PC-9 (cell line): ENCODE results near the gene C1QTNF3. TPM values are rescaled to one million over a fixed set of nuclear protein-coding genes. Genes with fewer than 3 reads are reported as not detected.

ENCODE experiments used
- BruUV-seq: library from RNA; stranded (reverse); fragments of 400-500 nt; replicated peaks from 2 replicates; lab custom pipeline; 2021; lab: Mats Ljungman, UMichigan
- CTCF ChIA-PET: fragments of 300-600 bp; sonication (Branson Sonifier 250); formaldehyde crosslinking; loops from one replicate; lab custom pipeline; 2022; ENCODE audit warnings: antibody characterized with exemption; lab: Charles Lee
- POLR2A ChIA-PET: fragments of 300-600 bp; sonication (Branson Sonifier 250); formaldehyde crosslinking; loops from one replicate; lab custom pipeline; 2022; ENCODE audit warnings: antibody characterized with exemption; ENCODE audit not compliant: unreplicated experiment; lab: Charles Lee
- DNase-seq, 2 experiments: peaks; one replicate each; pipeline versions ENCODE4 v3.0.0 to v3.0.0-alpha.2; 2015 to 2022; ENCODE audit warnings: mixed read lengths in 1 of 2
- H2AFZ ChIP-seq: fragments of 200-600 bp; sonication (generic); 2 replicates; pipeline ENCODE4 v1.8.1; 2017; ENCODE audit warnings: antibody characterized with exemption
- H3F3A ChIP-seq: fragments of 200-600 bp; sonication (generic); 2 replicates; pipeline ENCODE4 v1.8.1; 2017; ENCODE audit warnings: antibody characterized with exemption, mild to moderate bottlenecking, low read depth; ENCODE audit not compliant: insufficient read depth
- H3K27ac ChIP-seq: fragments of 200-600 bp; sonication (generic); 2 replicates; pipeline ENCODE4 v1.6.1; 2016; ENCODE audit warnings: mixed run types
- H3K27me3 ChIP-seq: fragments of 200-600 bp; sonication (generic); 2 replicates; pipeline ENCODE4 v1.6.1; 2016; ENCODE audit warnings: low read depth, mixed run types; ENCODE audit not compliant: insufficient read depth
- H3K36me3 ChIP-seq: fragments of 200-600 bp; sonication (generic); 2 replicates; pipeline ENCODE4 v1.6.1; 2016; ENCODE audit warnings: low read depth, mixed run types
- H3K4me1 ChIP-seq: fragments of 200-600 bp; sonication (generic); replicated peaks from 2 replicates; pipeline ENCODE4 v1.6.1; 2016; ENCODE audit warnings: mixed run types; ENCODE audit not compliant: insufficient read depth
- H3K4me2 ChIP-seq: fragments of 200-600 bp; sonication (generic); 2 replicates; pipeline ENCODE4 v1.6.1; 2017; ENCODE audit warnings: mixed run types
- H3K4me3 ChIP-seq: fragments of 200-600 bp; sonication (generic); 2 replicates; pipeline ENCODE4 v1.6.1; 2016; ENCODE audit warnings: mixed run types
- H3K79me2 ChIP-seq: fragments of 200-600 bp; sonication (generic); 2 replicates; pipeline ENCODE4 v1.6.1; 2017; ENCODE audit warnings: low read depth, mixed run types
- H3K9me2 ChIP-seq: fragments of 200-600 bp; sonication (generic); 2 replicates; pipeline ENCODE4 v1.8.1; 2017; ENCODE audit warnings: mild to moderate bottlenecking; ENCODE audit not compliant: insufficient read depth
- H3K9me3 ChIP-seq: fragments of 200-600 bp; sonication (generic); 2 replicates; pipeline ENCODE4 v1.8.1; 2016; ENCODE audit warnings: low read depth; ENCODE audit not compliant: insufficient read depth
- H4K20me1 ChIP-seq: fragments of 200-600 bp; sonication (generic); 2 replicates; pipeline ENCODE4 v1.8.1; 2017; ENCODE audit not compliant: insufficient read depth
- EZH2 ChIP-seq: fragments of 200-600 bp; sonication (generic); IDR thresholded peaks from 2 replicates; pipeline ENCODE4 v1.8.0; 2017; ENCODE audit warnings: antibody characterized with exemption, low read depth
- intact Hi-C: fragments of 100-400 bp; cut with micrococcal nuclease; formaldehyde crosslinking; loops from one replicate; pipeline ENCODE4 v1.10.0; 2022; ENCODE audit not compliant: unreplicated experiment
- total RNA-seq: library from RNA; stranded (reverse); gene quantifications from 2 replicates; pipeline ENCODE4 v1.2.3, GENCODE V29; 2021
- TF ChIP-seq, protein P1 (sequence below): fragments of 200-600 bp; sonication (generic); conservative IDR thresholded peaks from 2 replicates; pipeline ENCODE4 v1.6.1; 2017; ENCODE audit warnings: mixed run types, antibody characterized with exemption, mild to moderate bottlenecking, moderate library complexity

Gene C1QTNF3
- total RNA-seq, 1 experiment from 2014 or later = 8.3 TPM

- Histone ChIP-seq H3K9me2 (no peaks in the 10 kb centered on the region), H3K79me2 (no peaks in the 10 kb centered on the region), H3K27me3 (no peaks in the 10 kb centered on the region), H3F3A (no peaks in the 10 kb centered on the region), H3K4me1 (no peaks in the 10 kb centered on the region), H3K9me3 (no peaks in the 10 kb centered on the region; the same call in 1 of the 2 replicates), H2AFZ (no peak overlapping the region), H3K36me3 (no peaks in the 10 kb centered on the region), H4K20me1 (no peaks in the 10 kb centered on the region), H3K27ac (no peak overlapping the region), H3K4me3 (no peak overlapping the region), H3K4me2 (no peak overlapping the region)
- no peak for DNase-seq
- TF ChIP-seq, protein P1, sequence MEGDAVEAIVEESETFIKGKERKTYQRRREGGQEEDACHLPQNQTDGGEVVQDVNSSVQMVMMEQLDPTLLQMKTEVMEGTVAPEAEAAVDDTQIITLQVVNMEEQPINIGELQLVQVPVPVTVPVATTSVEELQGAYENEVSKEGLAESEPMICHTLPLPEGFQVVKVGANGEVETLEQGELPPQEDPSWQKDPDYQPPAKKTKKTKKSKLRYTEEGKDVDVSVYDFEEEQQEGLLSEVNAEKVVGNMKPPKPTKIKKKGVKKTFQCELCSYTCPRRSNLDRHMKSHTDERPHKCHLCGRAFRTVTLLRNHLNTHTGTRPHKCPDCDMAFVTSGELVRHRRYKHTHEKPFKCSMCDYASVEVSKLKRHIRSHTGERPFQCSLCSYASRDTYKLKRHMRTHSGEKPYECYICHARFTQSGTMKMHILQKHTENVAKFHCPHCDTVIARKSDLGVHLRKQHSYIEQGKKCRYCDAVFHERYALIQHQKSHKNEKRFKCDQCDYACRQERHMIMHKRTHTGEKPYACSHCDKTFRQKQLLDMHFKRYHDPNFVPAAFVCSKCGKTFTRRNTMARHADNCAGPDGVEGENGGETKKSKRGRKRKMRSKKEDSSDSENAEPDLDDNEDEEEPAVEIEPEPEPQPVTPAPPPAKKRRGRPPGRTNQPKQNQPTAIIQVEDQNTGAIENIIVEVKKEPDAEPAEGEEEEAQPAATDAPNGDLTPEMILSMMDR = no peak
- TF ChIP-seq EZH2 = no peak
- intact Hi-C loops = no loop called here
- ChIA-PET CTCF (no interaction called here), POLR2A (no interaction called here)
- no TSS peak for BruUV-seq
Measured at GRCh38 chr5:34057118-34057517, 14.1 kb upstream of the C1QTNF3 start.

- Histone ChIP-seq H3K4me3 (no peak overlapping the region), H3K9me2 (no peaks in the 10 kb centered on the region), H3K9me3 (no peaks in the 10 kb centered on the region), H3K4me1 (no peaks in the 10 kb centered on the region), H3K27ac (no peak overlapping the region), H3K27me3 (no peaks in the 10 kb centered on the region), H3K36me3 (no peaks in the 10 kb centered on the region), H3K4me2 (no peak overlapping the region), H3K79me2 (no peaks in the 10 kb centered on the region), H2AFZ (no peak overlapping the region), H4K20me1 (no peaks in the 10 kb centered on the region), H3F3A (no peaks in the 10 kb centered on the region)
- POLR2A ChIA-PET = no interaction called here
- TF ChIP-seq, protein P1 = no peak
- no peak for TF ChIP-seq EZH2
- CTCF ChIA-PET = no interaction called here
- no TSS peak for BruUV-seq
- no peak for DNase-seq
- intact Hi-C loops = no loop called here
Measured at GRCh38 chr5:34055667-34056066, 12.7 kb upstream of the C1QTNF3 start.

GRCh38 chr5:34054400-34054729 is 11.4 kb upstream of the C1QTNF3 start:
- Histone ChIP-seq H3K4me1 (no peaks in the 10 kb centered on the region), H3K27ac (no peak overlapping the region), H3K9me3 (no peaks in the 10 kb centered on the region), H3F3A (no peaks in the 10 kb centered on the region), H3K27me3 (no peaks in the 10 kb centered on the region), H3K79me2 (no peaks in the 10 kb centered on the region), H4K20me1 (no peaks in the 10 kb centered on the region), H3K36me3 (no peaks in the 10 kb centered on the region), H3K9me2 (no peaks in the 10 kb centered on the region), H2AFZ (no peak overlapping the region), H3K4me2 (no peak overlapping the region), H3K4me3 (no peak overlapping the region)
- intact Hi-C loops = no loop called here
- ChIA-PET CTCF (no interaction called here), POLR2A (no interaction called here)
- DNase-seq = no peak
- TF ChIP-seq, protein P1 = no peak
- no peak for TF ChIP-seq EZH2
- no TSS peak for BruUV-seq
